GM12878 (cell line): Measurements from ENCODE around the gene ZNF283. TPM values are rescaled to one million over a fixed set of nuclear protein-coding genes. Genes with fewer than 3 reads are reported as not detected.

Experiments used
- RUNX3 ChIP-seq: IDR thresholded peaks from 2 replicates; pipeline ENCODE4 v1.6.1; 2012; ENCODE audit warnings: low read length, inconsistent platforms
- SUZ12 ChIP-seq: fragments of 200-600 bp; sonication (generic); IDR thresholded peaks from one replicate; pipeline ENCODE4 v1.6.1; 2018; ENCODE audit warnings: antibody characterized with exemption, mild to moderate bottlenecking; ENCODE audit not compliant: unreplicated experiment
- TCF12 ChIP-seq: IDR thresholded peaks from 2 replicates; pipeline ENCODE4 v1.6.1; 2011; ENCODE audit warnings: low read depth, mild to moderate bottlenecking, low read length
- polyA plus RNA-seq, 11 experiments: library from polyadenylated mRNA; depleted of rRNA in 4 of 11; unstranded in 6 of 11; stranded (reverse) in 5 of 11; fragments of >200 nt; fragmentation: Nextera tagmentation in 4 of 11; fragmentation: Illumina TruSeq in 1 of 11; extraction: Ambion mirVana in 4 of 11; extraction: Trizol in 1 of 11; gene quantifications; 1 replicate in 1 of 11; 2 replicates in 10 of 11; pipeline versions ENCODE4 v1.2.1 to v1.2.3, GENCODE V29; 2011 to 2016; ENCODE audit warnings: inconsistent platforms in 2 of 11, missing spikeins in 2 of 11, low read depth in 1 of 11
- total RNA-seq, 4 experiments: library from RNA; depleted of rRNA in 3 of 4; stranded (reverse); fragments of >200 nt in 3 of 4; fragmentation: Illumina TruSeq in 1 of 4; extraction: Trizol in 1 of 4; gene quantifications; 2 replicates each; pipeline versions ENCODE4 v1.2.1 to v1.2.3, GENCODE V29; 2013 to 2021
- TF ChIP-seq, protein P1 (sequence below): fragments of 450-650 bp; IDR thresholded peaks from 2 replicates; pipeline ENCODE4 v1.6.1; 2017; ENCODE audit warnings: mild to moderate bottlenecking, moderate library complexity
- TF ChIP-seq, protein P2 (sequence below): IDR thresholded peaks from 2 replicates; pipeline ENCODE4 v1.6.1; 2012; ENCODE audit warnings: improper control_type of control experiment, low read depth, low read length; ENCODE audit not compliant: insufficient replicate concordance

The ZNF283 gene
- total and polyA plus RNA-seq, 10 of the 15 experiments (the other 5 are each of a cell fraction or from before 2014, with no cell fraction given): 2.2 to 7.8 (median 3.7) TPM

GRCh38 chr19:43883864-43884263 is 56.7 kb downstream of the ZNF283 start, which contains the start of gene ZNF404 (continued):
- TF ChIP-seq, protein P1, sequence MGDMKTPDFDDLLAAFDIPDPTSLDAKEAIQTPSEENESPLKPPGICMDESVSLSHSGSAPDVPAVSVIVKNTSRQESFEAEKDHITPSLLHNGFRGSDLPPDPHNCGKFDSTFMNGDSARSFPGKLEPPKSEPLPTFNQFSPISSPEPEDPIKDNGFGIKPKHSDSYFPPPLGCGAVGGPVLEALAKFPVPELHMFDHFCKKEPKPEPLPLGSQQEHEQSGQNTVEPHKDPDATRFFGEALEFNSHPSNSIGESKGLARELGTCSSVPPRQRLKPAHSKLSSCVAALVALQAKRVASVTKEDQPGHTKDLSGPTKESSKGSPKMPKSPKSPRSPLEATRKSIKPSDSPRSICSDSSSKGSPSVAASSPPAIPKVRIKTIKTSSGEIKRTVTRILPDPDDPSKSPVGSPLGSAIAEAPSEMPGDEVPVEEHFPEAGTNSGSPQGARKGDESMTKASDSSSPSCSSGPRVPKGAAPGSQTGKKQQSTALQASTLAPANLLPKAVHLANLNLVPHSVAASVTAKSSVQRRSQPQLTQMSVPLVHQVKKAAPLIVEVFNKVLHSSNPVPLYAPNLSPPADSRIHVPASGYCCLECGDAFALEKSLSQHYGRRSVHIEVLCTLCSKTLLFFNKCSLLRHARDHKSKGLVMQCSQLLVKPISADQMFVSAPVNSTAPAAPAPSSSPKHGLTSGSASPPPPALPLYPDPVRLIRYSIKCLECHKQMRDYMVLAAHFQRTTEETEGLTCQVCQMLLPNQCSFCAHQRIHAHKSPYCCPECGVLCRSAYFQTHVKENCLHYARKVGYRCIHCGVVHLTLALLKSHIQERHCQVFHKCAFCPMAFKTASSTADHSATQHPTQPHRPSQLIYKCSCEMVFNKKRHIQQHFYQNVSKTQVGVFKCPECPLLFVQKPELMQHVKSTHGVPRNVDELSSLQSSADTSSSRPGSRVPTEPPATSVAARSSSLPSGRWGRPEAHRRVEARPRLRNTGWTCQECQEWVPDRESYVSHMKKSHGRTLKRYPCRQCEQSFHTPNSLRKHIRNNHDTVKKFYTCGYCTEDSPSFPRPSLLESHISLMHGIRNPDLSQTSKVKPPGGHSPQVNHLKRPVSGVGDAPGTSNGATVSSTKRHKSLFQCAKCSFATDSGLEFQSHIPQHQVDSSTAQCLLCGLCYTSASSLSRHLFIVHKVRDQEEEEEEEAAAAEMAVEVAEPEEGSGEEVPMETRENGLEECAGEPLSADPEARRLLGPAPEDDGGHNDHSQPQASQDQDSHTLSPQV: no peak
- TF ChIP-seq SUZ12 (no peak), TCF12 (no peak), RUNX3 (no peak)
- TF ChIP-seq, protein P2, sequence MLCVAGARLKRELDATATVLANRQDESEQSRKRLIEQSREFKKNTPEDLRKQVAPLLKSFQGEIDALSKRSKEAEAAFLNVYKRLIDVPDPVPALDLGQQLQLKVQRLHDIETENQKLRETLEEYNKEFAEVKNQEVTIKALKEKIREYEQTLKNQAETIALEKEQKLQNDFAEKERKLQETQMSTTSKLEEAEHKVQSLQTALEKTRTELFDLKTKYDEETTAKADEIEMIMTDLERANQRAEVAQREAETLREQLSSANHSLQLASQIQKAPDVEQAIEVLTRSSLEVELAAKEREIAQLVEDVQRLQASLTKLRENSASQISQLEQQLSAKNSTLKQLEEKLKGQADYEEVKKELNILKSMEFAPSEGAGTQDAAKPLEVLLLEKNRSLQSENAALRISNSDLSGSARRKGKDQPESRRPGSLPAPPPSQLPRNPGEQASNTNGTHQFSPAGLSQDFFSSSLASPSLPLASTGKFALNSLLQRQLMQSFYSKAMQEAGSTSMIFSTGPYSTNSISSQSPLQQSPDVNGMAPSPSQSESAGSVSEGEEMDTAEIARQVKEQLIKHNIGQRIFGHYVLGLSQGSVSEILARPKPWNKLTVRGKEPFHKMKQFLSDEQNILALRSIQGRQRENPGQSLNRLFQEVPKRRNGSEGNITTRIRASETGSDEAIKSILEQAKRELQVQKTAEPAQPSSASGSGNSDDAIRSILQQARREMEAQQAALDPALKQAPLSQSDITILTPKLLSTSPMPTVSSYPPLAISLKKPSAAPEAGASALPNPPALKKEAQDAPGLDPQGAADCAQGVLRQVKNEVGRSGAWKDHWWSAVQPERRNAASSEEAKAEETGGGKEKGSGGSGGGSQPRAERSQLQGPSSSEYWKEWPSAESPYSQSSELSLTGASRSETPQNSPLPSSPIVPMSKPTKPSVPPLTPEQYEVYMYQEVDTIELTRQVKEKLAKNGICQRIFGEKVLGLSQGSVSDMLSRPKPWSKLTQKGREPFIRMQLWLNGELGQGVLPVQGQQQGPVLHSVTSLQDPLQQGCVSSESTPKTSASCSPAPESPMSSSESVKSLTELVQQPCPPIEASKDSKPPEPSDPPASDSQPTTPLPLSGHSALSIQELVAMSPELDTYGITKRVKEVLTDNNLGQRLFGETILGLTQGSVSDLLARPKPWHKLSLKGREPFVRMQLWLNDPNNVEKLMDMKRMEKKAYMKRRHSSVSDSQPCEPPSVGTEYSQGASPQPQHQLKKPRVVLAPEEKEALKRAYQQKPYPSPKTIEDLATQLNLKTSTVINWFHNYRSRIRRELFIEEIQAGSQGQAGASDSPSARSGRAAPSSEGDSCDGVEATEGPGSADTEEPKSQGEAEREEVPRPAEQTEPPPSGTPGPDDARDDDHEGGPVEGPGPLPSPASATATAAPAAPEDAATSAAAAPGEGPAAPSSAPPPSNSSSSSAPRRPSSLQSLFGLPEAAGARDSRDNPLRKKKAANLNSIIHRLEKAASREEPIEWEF: no peak
